HG02885 (cell line): ENCODE results near the gene DPYD.
A peak's percentile ranks its signal among the peaks of the same experiment; 100 is the strongest.

Source experiments
- ATAC-seq: cut with Tn5 transposase; IDR thresholded peaks from one replicate; pipeline ENCODE4 v1.9.1; 2021; ENCODE audit warnings: mild to moderate bottlenecking; ENCODE audit not compliant: unreplicated experiment, poor library complexity

Gene DPYD

DNA sequence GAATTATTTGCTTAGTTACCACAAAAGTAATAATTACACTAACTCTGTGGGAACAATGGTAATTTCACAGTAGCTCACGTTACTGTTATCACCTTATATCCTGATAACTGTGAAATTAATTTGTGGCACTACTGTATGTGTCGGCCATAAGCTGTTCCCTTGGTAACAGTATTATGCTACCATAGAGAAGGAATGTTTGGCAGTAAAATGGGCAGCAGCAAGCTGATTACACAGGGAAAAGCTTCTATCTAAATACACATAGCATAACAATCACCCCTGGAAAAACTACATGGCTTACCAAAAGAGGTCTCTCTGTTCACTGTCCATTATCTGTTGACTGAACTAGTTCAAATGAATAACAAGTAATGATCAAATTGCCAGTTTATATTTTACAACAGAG lies 124.1 kb downstream of the DPYD start:
- ATAC-seq = no peak

DNA sequence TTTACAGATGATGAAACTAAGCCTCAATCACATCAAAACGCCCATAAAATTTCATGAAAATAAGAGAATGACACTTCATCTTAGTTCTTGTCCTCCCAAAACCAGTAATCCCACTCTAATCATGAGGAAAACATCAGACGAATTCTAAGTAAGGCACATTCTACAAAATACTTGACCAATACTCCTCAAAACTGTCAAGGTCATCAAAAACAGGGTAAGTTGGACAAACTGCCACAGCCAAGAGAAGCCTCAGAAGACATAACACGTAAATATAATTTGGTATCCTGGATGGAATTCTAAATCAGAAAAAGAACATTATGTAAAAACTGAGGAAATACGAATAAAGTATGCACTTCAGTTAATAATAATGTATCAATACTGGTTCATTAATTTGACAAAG lies 128.2 kb downstream of the DPYD start:
- no peak for ATAC-seq

DNA sequence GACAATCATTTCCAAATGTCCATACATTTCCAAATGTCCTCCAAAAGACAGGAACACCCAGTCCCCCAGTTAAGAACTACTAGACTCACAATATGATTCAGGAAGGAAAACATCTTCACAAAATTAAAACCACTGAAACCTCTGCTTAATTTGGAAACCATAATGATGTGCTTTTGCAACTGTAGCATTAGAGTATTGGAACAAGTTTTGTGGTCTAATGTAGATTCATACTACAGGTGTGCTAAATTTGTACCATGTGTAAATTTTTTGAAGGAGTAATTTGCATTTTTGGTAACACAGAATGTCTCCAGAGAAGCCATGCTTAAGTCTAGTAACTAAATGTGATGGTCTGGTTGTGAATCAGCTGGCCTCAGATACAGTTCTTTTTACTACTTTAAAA lies 129.6 kb downstream of the DPYD start:
- ATAC-seq = peak; percentile 93

DNA sequence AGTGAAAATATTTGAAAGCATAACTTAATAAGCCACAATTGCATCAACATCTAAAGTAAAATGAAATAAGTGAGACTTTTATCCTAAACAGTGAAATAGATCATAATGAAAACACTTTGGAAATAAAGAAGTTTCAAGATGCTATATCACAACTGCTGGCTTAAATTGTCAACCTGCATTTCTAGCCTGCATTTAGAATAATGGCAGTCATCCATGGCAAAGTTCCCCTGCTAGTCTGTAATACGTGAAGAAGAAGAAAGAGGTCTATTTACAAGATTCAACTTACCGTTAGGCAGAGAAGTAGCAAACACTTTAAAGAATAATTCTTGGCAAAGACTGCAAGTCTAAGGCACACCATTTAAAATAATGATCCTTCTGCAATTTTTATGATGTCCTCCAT lies 133.6 kb downstream of the DPYD start:
- no peak for ATAC-seq

DNA sequence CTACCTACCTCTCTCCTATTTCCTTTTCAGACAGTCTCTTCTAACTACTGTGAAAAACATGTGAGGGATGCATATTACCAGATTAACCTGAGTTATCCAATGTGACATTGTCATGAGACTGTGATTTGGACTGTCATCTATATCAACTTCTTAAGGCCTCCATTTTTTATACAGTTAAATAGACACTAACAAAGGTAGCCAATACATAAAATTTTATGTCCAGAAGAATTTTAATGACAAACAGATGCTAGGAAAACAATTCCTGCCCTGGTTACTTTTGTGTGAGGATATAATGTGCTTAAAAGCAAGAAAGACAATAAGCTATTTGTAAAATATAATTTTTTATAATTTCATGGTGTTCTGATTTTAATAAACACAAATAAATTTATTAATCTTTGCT lies 136.2 kb downstream of the DPYD start:
- ATAC-seq = no peak

DNA sequence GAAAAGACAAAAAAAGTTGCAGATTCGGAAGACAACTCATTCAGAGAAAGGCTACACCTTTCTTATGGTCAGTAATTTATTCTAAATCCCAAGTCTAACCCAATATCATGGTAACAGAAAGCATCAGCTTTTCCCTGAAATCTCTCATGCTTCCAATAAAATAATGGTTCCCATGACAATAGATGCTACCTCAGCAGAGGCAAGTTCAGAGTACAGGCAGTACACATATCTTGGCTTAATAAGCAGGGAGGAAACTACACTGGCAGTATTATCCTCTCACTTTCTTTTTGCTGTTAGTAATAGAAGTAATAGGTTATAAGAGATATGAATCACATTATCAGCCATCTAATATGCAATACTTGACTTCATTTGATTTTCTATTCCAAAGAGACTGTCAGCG lies 137.1 kb downstream of the DPYD start:
- no peak for ATAC-seq

DNA sequence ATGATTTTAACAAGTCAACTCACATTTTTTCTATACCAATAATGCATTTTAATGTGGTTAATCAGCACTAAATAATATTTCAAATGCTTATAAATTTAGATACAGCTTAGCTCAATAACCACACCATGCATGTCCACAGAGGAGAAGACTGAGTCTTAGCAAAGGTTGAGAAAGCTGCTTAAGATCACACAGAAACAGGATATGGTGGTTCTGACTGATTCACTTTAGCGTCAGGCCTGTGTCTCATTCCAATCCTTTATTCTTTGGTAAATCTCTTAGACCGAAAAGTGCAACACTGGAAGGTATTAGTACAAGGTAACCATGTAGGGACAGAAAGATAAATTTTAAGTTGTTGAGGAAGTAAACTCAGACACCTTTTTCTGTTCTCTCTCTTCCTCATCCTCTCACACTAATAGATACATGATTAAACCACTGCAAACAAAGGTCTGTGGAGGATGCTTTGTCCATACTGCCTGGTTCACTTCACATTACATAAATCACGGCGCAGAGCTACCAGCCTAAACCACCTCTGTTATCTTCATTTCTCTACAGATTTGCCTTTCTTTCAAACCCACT lies 139.0 kb downstream of the DPYD start:
- peak; percentile 68 for ATAC-seq

DNA sequence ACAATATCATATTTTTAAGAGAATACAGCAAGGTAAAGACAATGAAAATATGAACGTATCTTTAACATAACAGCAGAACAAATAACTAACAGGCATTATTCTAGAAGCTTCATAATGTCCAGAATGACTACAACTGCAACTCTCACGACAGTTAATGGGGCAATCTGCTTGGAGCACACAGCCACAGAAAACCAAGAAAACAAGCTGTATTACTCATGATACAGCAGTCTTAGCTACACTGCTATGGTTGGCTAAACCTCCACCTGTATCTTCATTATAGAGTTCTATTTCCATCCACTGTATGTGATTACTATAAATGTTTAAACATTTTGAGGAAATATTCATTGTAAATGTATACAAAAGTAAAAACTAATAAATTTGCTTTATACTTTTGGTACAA lies 139.9 kb downstream of the DPYD start:
- ATAC-seq = peak; percentile 62

DNA sequence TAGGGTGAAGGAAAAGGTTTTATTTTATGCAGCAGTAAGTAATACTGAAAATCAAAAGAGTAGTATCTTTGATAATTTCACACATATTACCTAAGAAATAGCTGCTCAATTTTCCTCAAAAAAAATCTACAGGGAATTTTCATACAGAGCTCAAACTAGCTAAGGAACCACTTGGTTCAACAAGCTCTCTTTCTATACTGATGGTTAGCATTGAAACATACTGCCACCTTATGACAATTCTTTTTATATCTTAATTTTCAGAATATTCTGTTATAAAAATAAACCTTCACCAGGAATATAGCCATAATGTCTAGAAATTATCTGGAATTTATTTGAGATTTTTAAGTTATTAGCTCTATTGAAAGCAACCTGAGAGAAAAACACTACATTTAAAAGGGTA lies 142.1 kb downstream of the DPYD start:
- no peak for ATAC-seq

DNA sequence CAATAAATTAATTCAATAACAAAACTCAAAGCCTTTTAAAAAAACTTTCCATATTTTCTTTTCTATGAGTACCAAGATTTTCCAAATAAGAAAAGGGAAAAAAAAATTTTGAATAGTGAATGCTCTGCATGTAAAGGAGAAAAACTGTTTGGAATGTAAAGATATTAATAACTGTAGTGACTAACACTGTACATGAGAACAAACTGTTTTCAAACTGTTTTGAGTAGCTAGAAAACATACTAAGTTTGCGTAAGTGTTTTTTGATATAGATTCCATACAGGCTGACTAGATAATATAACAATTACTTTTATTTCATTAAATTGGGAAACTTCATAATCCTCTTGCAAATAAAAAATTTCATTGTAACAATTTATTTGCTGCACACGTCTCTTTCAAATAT lies 150.5 kb downstream of the DPYD start:
- ATAC-seq = no peak

DNA sequence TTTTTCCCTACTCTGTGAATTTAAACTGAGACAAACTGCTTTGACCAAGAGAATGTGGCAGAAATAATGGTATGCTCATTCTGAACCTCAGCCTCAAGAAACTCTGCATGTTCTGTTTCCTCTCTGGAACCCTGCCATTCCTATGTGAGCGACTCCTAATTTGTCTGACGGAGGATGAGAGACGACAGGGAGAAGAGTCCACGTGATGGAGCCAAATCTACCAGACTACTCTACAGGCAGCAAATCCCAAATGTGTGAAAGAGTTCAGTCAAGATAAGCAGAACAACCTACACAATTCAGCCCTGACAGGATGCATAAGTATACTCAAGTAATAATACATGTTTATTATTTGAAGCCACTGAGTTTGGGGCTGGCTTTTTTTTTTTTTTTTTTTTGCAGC lies 153.5 kb downstream of the DPYD start:
- ATAC-seq = no peak

DNA sequence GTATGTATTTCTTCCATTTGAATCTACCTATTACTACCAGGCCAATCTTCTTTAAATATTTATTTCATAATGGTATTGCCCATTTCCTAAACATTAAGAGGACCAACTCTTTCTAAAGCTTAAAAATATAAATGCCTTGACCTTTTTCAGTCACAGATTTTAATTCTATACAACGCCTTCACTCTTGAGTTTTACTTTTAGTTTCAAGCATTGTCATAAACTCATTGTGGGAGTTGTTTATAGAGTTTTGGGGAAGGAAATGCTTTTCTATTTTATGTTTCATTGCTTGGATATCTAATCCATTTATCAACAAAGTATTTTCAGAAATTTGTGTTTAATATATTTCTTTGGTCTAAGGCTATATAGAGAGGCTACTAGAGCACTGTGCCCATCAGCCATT lies 155.8 kb downstream of the DPYD start:
- ATAC-seq = peak; percentile 48

DNA sequence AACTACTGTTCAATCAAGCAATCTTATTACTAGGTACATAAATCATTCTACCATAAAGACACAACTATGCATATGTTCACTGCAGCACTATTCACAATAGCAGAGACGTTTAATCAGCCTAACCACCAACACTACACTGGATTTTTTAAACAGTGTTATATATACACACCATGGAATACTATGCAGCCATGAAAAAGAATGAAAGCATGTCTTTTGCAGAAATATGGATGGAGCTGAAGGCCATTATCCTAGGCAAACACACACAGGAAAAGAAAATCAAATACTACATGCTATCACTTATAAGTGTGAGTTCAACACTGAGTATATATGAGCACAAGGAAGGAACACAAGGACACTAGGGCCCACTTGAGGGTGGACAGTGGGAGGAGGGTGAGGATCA lies 159.2 kb downstream of the DPYD start:
- no peak for ATAC-seq

DNA sequence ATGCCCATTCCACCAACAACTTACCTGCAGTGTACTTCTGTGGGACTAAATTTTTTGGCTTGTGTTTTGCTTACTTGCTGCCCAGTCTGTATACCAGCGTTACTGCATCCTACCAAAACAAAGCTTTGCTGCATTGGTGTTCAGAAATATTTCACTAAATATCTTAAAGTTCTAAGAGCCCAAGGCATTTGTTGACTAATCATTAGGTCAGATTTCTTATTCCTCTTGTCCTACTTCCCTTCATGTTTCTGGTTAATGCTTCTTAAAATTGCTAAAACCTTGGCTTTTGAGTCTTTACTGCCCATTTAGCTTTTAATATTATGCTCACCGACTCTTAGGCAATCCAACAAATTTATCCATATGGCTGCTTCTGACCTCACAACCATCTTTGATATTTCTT lies 161.8 kb downstream of the DPYD start:
- ATAC-seq = no peak

DNA sequence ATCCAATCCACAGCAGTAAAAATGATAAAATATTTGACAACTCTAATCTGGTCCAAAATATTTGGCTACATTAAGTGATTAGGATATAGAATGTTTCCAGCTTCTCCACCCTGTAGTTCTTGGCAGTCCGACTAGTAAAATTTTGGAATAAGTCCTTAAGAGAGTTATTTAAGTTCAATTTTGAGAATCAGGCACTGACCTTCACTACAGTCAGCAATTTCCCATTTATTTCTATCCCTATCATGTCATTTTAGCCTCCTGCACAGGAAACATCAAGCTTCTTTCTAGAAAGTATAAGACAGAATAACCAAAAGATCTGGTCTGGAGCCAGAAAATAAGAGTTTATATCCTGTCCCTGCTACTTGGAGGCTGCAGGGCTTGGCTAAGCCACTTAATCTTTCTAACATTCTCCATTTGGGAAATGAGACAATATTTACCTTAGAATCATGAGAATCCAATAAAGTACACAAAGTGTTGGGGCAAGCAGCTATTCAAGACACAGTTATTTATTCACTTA lies 162.2 kb downstream of the DPYD start:
- ATAC-seq = no peak

DNA sequence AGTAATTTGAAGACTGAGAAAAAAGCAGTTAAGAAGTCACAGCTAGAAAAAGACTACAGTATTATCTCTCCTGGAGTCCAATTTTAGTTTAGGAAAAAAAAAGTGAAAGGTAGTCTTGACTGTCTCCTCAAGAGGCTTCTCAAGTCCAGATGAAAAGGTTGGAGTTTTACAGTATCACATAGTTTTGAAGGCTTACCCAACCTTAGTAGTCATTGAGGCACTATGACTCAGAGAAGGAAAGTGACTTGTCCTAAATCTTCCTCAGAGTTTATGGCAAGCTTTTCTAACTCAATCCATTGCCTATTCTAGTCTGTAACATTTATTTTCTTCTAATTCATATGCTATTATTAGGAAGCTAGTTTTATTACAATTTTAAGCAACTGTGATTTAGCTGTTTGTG lies 174.9 kb downstream of the DPYD start:
- no peak for ATAC-seq

DNA sequence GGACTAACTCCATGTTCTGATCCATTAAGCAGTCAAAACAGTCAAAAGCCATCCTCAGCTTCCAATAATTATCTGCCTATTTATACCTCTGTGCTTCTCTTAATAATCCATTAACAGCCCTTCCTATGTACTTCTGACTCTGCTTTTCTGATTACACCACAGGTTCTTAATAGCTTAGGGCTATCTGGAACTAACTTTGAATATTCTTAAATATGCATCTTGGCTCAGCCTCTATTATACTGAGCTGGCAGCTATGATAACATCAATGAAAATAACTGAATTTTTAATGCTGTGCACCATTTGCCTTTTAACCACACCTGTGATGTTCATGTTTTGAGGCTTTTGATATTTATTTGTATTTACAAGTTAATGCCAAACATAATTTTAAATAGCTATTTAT lies 175.9 kb downstream of the DPYD start:
- no peak for ATAC-seq

DNA sequence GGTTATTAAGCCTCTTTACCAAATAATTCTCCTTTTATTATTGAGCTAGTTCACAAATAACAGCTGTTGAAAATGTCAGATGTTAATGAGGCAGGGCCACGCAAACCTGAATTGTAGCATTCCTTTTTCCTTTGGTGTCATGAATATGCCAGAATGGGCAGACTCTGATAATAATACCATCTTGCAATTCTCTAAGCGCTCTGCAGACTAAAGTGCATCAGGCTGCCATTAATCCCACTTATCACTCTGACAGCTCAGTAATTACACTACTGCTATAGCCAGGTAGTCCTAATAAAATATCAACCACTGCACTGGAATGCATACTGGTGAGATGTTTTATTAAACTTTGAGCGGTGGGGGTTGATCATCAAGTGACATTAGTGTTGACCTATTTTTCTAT lies 177.7 kb downstream of the DPYD start:
- ATAC-seq = no peak

DNA sequence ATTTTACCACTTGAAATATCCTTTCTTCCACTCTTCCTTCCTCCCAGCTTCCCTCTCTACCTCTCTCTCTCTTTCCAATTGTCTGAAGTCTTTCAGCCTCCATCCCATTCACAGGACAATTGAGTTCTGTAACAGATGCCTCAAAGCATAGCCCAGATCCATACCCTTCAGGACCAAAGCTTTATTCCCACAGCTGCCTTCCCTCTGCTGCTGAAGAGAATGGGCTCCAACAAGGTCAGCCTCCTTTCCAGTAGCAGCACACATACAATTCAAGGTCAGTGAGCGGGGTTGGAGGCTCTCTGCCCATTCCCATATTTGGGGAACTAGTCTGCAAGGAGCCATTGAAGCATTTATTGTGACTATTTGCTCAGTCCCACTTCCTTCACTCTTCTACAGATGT lies 179.9 kb downstream of the DPYD start:
- no peak for ATAC-seq

DNA sequence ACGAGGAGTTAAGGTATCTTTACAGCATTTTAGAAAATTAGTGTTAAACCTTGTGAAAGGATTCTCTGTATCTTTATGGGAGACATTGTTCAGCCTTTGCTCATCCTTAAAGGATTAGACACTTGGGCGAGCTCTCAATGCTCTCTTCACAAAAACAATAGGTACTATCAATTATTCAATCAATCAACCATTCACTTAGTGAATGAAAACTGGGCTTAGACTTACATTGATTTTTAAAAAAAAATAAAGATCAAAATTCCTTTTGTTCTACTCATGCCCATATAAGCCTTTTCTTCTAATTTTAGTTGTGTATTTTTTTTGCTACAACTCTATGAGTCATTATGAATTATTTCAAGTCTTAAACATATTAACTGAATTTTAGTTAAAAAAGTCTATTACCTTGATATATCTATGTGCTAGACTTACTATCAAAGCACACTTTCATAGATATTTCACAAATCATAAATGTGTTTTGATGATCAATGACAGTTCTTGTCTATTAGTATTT lies 181.2 kb downstream of the DPYD start:
- no peak for ATAC-seq

DNA sequence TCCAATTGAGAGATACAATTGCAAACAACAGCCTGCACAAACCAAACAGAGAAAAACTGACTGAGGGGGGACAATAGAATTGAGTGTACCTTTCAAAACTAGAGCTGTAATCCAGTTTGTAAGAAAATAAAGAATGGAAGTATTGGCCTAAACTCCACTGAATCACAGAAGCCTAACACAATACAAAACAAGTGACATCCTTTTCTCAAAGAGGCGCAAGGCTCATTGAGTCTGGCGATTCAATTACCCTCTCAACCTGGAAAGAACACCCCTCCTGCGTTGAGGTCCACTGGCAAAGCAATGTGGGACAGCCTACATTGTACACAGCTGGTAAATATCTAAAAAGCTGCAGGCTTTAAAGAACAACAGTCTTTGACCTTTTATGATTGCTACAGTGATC lies 182.6 kb downstream of the DPYD start:
- no peak for ATAC-seq

DNA sequence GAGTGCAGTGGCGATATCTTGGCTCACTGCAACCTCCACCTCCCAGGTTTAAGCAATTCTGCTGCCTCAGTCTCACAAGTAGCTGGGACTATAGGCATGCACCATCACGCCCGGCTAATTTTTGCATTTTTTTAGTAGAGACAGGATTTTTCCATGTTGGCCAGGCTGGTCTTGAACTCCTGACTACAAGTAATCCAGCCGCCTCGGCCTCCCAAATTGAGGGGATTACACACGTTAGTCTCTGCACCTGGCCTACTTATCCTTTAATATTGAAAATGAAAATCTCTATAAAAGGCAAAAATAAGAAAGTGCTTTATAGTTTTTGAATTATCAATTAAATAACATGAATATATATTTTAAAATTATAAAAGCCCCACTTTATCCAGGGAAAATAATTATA lies 190.6 kb downstream of the DPYD start:
- ATAC-seq = no peak

DNA sequence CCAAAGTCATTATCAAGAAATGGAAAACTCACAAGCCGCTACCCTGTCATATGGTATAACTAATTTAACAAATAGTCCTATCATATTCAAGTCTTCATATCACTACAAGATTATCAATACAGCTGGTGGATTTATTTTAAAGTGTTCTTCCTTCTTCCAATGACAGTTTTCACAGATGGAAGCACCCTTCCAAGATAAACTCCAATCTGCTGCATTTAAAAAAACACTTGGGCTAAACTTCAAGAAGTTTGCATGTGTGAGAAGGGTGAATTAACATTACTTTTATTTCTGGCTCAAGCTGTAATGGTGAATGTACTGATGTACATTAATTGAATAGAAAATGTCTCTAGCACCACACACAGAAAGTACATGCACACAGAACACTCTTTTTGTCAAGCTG lies 192.4 kb downstream of the DPYD start:
- ATAC-seq = no peak
